ENCODE data around the gene PLA2G7. TPM values are rescaled to one million over a fixed set of nuclear protein-coding genes. Genes with fewer than 3 reads are reported as not detected.

The PLA2G7 gene
- total RNA-seq, 1 donor, result not detected

DNA sequence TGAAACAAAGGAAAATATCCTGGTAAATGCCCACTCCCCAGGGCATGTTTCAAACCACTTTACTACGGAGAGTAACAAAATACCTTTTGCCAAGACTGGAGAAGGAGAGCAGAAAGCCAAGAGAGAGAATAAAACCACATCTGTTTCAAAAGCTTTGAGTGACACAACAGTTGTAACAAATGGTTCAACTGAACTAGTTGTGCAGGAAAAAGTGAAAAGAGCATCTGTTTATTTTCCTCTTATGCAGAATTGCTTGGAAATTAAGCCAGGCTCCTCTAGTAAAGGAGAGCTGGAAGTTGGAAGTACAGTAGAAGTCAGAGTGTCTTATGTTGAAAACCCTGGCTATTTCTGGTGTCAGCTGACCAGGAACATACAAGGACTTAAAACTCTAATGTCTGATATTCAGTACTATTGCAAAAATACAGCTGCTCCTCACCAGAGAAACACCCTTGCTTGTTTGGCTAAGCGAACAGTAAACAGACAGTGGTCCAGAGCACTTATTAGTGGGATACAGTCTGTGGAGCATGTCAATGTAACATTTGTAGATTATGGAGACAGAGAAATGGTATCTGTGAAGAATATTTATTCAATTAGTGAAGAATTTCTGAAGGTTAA is 44.9 kb downstream of the PLA2G7 start:
- no peak for DNase-seq (ENCODE audit: low read depth in 2 of 3, low spot score in 2 of 3)

DNA sequence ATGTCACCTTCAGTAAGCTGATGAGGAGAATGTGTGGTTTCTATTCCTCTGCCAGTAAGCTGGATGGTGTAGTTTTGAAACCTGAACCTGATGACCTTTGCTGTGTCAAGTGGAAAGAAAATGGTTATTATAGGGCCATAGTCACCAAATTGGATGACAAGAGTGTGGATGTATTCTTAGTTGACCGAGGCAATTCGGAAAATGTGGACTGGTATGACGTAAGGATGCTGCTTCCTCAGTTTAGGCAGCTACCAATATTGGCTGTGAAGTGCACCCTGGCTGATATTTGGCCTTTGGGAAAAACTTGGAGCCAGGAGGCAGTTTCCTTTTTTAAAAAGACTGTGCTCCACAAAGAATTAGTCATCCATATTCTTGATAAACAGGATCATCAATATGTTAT is 45.5 kb downstream of the PLA2G7 start:
- no peak for DNase-seq (ENCODE audit: low read depth in 2 of 3, low spot score in 2 of 3)

DNA sequence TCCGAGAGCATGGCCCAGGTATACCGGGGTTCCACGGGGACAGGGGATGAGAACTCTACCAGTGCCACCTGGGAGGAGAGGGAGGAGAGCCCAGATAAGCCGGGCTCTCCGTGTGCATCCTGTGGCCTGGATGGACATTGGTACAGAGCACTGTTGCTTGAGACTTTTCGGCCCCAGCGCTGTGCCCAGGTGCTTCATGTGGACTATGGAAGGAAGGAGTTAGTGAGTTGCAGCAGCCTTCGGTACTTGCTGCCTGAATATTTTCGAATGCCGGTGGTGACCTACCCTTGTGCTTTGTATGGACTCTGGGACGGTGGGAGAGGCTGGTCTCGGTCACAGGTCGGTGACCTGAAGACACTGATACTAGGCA is 46.2 kb downstream of the PLA2G7 start:
- no peak for DNase-seq (ENCODE audit: low read depth in 2 of 3, low spot score in 2 of 3)

DNA sequence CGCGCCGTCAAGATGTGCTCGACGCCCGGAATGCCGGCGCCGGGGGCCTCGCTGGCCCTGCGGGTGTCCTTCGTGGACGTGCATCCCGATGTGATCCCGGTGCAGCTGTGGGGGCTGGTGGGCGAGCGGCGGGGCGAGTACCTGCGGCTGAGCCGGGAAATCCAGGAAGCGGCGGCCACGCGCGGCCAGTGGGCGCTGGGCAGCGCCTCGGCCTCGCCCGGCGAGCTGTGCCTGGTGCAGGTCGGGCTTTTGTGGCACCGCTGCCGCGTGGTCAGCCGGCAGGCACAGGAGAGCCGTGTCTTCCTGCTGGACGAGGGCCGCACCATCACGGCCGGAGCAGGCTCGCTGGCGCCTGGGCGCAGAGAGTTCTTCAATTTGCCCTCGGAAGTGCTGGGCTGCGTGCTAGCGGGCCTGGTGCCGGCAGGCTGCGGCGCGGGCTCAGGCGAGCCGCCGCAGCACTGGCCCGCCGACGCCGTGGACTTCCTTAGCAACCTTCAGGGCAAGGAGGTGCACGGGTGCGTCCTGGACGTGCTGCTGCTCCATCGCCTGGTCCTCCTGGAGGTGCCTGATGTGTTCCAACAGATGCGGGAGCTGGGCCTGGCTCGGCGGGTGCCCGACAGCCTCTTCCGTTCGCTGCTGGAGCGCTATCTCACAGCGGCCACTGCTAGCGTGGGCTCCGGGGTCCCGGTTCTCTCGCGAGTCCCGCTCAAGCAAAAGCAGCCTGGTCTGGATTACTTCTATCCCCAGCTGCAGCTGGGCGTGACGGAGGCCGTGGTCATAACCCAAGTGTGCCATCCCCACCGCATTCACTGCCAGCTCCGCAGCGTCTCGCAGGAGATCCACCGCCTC is 46.8 kb downstream of the PLA2G7 start:
- no peak for DNase-seq (ENCODE audit: low read depth in 2 of 3, low spot score in 2 of 3)

DNA sequence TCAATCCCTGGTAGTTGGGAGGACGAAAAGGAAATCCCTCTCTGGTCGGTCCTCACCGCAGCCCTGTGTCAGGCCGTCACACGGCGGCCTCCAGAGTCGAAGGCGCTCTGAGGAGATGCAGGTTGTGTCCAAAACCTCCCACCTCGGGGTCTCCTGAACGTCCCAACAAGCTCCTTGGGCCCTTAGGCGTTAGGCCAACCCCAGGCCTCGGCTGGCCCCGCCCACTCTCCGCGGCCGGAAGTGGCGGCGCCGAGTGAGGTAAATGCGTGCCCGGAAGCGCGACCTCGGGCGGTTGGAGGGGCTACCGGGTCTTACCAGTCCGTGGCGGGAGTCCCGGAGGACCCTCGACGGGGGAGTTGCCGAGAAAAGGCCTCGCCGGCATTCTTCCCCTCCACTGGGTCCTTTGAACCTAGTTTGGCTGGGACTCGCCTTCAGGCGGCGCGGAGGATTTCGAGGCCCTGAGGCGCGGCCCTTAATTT is 47.5 kb downstream of the PLA2G7 start, which contains the start of gene TDRD6:
TSS of gene TDRD6 (plus strand) at position 267 of the 479 bp plus-strand sequence. CDS start 244 bp downstream, outside the sequence.
- DNase-seq (ENCODE audit: low read depth in 2 of 3, low spot score in 2 of 3), result no peak

DNA sequence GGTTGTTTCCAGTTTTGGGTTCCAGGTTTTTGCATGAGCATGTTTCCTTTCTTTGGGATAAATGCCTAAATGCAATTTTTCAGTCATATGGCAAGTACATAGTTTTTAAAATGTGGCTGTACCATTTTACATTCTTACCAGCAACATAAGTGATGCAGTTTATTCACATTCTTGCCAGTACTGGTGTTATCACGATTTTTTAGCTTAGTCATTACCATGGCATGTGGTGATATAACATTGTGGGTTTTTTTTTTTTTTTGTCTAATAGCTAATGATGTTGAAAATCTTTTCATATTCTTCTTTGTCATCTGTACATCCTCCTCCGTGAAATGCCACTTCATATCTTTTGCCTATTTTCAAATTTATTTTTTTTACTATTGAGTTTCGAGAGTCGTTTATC is 50.4 kb downstream of the PLA2G7 start:
- peak in 1 of 3 donors; percentile 6 for DNase-seq (ENCODE audit: low read depth in 2 of 3, low spot score in 2 of 3)

DNA sequence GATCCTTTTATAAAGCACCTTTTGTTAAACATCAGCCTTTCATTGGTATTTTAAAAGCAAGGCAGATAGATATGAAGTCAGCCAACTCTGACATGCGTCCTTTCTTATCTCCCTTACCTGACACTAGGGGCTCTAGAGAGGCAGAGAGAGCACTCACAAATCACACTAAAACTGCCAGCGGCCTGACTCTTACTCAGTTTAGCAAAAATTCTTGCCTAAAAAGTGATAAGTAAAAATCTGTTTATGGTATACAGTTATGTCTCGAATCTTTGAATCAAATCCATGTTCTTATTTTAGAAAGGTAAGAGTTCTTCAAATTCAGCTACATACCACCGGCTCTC is 57.9 kb downstream of the PLA2G7 start:
- DNase-seq (ENCODE audit: low read depth in 2 of 3, low spot score in 2 of 3), result peak in 1 of 3 donors; percentile 9

DNA sequence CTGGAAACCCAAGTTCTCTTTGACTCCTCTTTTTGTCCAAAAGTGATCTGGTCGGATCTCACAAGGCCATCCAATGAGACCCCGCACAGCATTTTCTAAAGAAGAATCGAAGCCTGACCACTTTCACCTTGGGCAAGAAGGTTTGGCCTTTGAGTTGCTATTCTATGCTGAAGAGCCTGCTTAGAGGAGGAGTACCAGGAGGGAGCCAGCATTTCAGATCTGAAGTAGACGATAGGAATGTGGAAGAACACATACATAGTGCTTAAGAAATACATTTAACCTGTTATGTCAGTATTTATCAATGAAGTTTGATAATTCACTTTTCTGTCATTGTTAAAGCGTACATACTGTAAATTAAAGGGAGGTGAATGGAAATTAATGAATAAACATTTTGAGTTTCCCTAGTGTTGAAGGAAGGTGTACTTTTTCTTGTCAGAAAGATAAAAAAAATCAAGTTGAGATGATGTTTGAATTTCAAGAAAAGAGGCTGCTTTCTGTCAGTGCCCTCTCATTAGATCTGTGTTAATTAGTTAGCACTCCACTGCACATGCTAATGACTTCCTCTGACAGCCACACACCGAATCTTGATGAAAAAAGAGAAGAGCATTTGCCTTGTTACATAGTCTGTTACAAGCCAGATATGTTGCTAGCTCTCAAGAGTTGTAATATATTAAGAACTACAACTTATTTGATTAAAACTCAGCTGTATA is 58.4 kb downstream of the PLA2G7 start:
- DNase-seq (ENCODE audit: low read depth in 2 of 3, low spot score in 2 of 3), result no peak

DNA sequence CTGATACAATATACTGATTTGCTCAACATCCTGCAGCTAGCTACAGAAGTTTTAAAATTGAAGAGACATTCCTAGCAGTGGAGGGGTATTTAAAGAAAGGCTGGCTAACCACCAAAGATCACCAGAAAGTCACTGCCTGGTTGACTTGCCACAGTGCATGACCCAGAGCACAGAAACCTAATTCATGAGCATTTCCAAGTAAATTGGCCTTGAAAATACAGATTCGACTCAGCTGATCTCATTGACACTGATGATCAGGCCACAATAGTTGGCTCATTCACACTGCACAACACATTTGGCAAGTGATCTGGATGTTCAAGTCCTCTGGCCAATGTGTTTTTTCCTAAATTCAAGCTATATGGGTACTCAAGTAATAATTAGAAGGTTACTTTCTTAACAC is 60.8 kb downstream of the PLA2G7 start:
- DNase-seq (ENCODE audit: low read depth in 2 of 3, low spot score in 2 of 3), result no peak

DNA sequence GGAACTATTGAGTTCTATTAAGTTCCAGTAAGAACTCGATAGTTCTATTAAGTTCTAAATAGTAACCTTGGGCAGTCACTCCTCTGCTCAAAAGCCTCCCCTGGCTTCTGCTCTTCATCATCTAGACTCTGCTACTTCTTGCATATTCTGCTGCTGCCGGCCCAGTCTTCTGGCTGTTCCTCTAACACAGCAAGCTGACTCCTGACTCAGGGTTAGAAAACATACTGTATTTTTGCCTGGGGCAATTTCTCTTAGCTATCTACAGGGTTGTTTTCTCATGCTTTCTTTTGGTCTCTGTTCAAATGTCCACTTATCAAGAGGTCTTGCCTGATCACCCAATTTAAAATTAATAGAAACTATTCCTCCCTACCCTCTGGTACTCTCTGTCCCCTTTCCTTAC is 67.8 kb downstream of the PLA2G7 start:
- no peak for DNase-seq (ENCODE audit: low read depth in 2 of 3, low spot score in 2 of 3)

DNA sequence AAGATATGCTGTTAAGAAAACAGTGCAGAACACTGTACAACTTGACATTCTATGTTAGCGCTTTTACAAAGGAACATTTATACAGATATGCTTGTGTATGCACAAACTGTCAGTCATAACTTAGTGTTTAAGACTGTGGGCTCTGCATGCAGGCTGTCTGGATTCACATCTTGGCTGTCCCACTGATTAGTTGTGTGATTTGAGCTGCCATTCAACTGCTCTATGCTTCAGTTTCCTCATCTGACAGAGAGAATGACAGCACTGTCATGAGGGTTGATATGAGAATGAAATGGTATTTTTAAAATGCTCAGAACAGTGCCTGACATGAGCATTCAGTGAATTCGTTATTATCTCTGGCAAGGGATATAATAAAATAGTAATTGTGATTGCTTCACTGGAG is 73.7 kb downstream of the PLA2G7 start:
- no peak for DNase-seq (ENCODE audit: low read depth in 2 of 3, low spot score in 2 of 3)

DNA sequence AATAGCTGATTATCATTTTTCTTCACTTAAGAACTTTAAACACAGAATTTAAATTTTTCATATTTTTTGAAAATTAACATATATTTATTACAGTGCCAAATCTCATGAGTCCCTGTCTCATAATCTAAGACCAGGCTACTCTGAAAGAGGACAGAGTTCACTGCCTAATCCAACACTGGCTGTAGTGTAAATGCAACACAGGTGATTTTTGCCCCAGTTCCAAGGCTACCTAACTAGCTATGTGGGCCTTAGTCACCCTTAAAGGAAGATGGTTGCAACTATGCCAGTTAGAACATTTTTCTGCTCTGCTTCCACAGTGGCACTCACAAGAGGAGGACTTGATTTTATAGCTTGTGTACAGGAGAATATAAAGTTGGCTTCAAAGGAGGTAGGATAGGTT is 77.5 kb downstream of the PLA2G7 start:
- DNase-seq (ENCODE audit: low read depth in 2 of 3, low spot score in 2 of 3), result no peak

DNA sequence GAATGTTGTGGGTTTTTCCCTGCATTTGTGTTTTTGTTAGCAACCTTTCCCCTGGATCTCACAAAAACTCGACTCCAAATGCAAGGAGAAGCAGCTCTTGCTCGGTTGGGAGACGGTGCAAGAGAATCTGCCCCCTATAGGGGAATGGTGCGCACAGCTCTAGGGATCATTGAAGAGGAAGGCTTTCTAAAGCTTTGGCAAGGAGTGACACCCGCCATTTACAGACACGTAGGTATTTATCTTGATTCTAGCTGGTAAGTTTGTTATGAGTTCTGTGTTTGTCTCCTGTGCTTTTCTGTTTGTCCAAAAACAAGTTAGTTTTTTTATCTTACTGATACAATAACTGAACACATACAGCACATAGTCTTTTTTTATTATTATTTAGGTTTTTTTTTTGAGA is 79.4 kb downstream of the PLA2G7 start:
- peak in 1 of 3 donors; percentile 20 for DNase-seq (ENCODE audit: low read depth in 2 of 3, low spot score in 2 of 3)

Other genes starting within 250 kb of the PLA2G7 start
- gene RCAN2, start 243.9 kb downstream of the PLA2G7 start, total RNA-seq, result under 0.01 TPM
- under 0.01 TPM for gene CYP39A1, start 82.6 kb downstream of the PLA2G7 start, total RNA-seq
- 5.7 TPM for gene SLC25A27, start 82.4 kb downstream of the PLA2G7 start, total RNA-seq
- gene TDRD6, start 47.5 kb downstream of the PLA2G7 start, total RNA-seq, result under 0.01 TPM
- gene ANKRD66, start 11.6 kb upstream of the PLA2G7 start, total RNA-seq, result not detected
- not detected for gene MEP1A, start 58.0 kb upstream of the PLA2G7 start, total RNA-seq
- under 0.01 TPM for gene ADGRF5, start 186.6 kb upstream of the PLA2G7 start, total RNA-seq